Endometrial microvascular endothelial cells (primary cell): ENCODE measurements around the gene GFOD1. TPM values are rescaled to one million over a fixed set of nuclear protein-coding genes. Genes with fewer than 3 reads are reported as not detected.
"Not testable (repeated sequence)": the region's sequence is repeated elsewhere in the genome, so short reads cannot be mapped to it uniquely, and the experiment has no call there.

Experiments
- in situ Hi-C: cut with HindIII; loops from 2 replicates; pipeline ENCODE4 v1.10.0; 2017; ENCODE audit warnings: low sequenced_read_pairs, low pct_unique_long_range_greater_than_20kb; ENCODE audit errors: inconsistent ontology term
- total RNA-seq: library from RNA; depleted of rRNA; stranded (reverse); fragments of >200 nt; gene quantifications from one replicate; pipeline ENCODE4 v1.2.3, GENCODE V29; 2015; ENCODE audit errors: inconsistent ontology term

GFOD1 gene
- total RNA-seq, 1 donor from 2014 or later: 27.7 TPM

DNA sequence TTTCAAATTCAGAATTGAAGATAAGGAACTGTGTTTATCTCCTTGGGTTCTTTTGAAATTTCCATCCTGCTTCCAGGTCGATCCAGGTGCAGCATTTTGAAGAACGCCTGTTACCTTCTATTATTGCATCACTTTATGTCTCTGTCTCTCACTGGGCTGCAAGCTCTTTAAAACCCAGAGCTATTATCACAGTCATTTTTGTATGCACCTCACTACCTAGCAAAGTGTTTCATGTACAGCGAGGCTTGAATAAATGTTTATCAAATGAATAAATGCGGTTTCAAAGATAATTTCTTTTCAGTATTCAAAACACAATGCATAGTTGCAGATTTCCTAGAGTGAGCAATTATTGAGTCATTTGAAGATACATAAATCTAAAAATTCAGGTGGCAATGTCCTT, 34.2 kb downstream of the GFOD1 start:
- in situ Hi-C loops: no loop called here

DNA sequence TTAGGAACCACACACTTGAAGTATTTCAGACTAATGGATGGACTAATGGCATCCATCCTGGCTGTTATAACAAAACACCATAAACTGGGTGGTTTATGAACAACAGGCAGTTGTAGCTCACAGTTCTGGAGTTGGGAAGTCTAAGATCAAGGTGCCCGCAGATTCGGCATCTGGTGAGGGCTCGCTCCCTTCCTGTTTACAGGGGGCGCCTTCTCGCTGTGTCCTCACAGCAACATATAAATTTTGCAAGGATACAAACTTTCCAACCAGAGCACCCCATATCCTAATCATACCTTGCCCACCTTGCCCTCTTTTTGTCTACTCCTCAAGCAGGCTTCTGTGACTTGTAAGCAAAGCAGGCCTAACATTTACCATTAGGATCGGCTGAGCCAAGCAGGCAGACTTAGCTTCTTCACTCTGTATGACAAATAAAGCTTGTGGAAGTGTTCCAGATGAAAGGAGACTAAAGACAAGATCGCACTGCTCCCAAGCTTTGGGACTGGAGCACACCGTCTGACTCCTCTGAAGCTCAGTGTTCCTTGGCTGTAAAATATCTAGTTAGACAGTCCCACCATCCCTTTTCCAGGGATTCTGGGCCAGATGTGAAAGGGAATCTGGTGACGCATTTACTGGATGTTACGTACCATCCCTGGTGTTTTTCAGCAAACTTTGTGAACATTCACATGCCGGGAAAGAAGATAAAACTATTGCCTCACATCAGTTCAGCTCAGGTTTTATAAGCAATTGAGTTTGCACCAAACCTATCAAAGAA, 34.9 kb downstream of the GFOD1 start:
- in situ Hi-C loops: no loop called here

DNA sequence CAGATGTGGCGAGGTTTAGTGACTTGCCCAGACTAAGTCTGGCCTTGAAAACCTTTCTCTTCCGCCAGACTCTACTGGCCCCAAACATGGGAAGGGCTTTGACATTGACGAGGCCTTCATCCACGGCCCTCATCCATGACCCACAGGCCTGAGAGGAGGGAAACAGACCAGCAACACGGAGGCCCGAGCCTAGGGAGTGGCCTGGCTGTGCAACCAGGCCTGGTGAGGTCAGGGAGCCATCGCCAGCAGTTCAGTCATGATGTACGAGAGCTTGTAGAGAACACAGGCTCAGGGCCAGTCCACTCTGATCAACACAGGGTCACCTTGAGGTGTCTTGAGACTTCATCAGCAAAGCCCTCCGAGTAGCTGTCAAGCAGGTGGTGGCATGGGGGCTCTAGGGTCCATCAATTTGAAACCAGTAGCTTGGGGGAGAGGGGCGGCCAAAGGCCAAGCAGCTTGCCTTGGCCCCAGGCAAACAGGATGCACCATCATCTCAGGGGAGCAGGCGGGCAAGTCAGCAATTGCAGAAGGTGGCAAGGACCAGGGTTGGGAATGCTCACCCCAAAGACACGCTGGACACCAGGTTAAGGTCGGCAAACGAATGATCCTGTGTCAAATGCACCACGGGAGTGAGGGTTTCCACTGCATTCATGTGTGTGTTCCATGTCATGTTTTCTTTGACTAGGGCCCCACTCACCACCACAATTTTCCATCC, 36.1 kb downstream of the GFOD1 start:
- in situ Hi-C loops: no loop called here

DNA sequence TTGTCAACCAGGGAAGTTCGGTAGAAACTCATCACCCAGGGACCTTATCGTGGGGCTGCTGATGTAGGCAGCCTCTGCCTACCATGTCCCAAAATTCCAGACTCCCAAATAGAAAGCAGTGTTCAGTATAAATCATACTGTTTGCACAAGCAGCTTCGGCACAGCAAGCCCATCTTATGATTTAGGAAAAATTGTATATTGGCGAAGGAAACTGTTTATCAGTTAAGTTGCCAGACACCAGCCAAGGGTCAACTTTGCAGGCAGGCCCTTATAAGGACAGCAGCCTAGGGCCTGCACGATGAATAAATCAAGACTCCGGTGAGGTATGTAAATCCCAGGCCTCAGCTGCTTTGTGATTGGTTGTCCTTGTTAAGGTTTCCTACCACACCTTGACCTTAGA, 36.8 kb downstream of the GFOD1 start:
- in situ Hi-C loops: no loop called here

DNA sequence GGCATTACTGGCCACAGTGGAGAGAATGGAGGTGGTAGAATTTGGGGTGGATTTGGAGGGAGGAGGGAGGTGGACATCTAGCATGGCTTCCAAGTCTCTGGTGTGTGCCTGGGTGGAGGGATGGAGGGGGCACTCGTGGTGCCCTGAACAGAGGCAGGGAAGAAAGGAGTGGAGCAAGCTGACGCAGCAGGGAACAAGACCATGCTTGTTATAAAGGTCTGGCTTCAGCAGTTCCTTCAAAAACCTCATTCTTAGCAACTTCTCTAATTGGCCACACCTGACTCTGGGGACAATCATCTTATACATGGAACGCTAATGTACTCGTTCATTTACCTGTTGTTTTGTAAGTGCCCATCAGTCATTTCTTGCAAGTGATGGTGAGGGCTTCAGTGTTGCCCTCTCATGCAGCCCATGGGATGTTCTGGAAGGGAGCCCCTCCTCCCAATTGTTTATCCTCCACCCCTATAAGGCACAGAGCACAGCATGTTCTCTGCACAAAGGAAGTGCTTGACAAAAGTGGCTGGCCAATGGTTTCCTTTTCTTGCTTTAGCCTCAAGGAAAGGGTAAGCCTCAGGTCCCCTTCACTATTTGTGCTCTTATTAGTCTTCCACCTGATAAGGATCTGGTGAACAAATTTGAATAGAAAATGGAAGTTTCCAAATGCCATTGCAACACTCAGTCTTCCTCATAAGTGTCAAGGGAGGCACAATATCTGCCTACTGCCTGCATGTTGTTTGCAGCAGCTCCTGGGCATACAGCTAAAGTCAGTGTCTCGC, 39.3 kb downstream of the GFOD1 start:
- in situ Hi-C loops: no loop called here

DNA sequence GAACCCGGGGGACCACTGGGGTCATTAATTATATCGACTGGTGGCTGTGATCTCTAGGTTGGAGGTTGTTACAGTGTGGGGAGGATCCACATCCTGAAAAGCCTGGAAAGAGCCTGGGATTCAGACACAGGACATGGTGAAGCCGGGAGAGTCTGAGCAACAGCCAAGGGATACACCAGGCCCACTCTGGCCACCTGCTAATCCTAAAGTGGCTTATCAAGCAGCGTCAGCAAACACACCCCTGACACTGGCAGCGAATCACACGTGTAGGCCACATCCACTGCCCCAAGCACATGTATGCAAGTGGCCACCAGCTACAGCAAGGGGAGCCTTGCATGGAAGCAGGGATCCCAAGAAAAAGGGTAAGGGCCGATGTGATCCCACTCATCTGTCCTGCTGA, 41.0 kb downstream of the GFOD1 start:
- in situ Hi-C loops: no loop called here

DNA sequence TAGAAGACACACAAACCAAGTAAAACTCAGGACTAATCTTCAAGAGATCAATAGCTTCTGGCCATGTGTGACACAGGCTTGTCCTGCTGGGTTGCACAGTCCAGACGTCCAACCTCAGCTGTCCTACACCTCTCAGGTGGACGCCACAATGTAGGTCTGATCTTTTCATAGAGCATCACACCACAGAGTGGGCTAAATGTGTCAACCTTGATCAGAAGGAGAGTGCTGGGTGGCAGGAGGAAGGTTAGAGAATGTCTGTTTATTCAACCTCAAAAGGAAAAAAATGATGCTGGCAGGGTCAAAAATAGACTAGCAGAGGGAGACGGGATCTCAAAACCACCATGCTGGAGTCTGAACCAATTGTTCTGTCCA, 41.7 kb downstream of the GFOD1 start:
- in situ Hi-C loops: no loop called here

DNA sequence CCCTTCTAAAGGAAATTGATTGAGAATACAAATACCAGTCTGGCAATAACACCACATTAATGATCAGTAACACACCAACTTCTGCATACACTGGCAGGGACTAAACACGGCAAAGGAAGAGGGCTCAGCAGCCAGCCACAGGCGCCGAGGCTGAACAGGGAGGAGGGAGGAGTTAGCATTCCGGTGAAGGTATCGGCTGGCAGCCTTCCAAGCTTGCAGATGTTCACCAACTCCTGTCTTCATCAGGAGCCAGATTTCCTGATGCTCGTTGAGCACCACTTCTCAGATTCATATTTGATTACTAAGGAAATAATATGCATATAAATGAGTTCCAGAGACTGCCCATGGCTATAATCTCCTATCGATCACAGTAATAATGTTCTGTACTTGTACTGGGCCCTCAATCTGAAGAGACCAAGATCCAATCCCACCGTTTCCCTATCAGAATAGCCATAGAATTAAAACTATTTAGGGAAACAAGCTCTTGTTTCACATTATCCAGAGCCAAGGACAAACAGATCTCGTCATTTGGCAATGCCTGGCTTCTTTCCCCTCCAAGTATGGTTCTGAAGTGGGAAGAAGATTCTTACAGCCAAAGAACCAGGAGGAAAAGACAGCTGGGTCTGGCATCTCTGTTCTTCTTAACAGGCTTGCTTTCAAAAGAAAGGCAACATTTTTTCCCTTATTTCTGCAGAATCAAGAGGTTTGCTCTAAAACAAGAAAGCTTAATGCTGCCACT, 42.2 kb downstream of the GFOD1 start:
- in situ Hi-C loops: no loop called here

DNA sequence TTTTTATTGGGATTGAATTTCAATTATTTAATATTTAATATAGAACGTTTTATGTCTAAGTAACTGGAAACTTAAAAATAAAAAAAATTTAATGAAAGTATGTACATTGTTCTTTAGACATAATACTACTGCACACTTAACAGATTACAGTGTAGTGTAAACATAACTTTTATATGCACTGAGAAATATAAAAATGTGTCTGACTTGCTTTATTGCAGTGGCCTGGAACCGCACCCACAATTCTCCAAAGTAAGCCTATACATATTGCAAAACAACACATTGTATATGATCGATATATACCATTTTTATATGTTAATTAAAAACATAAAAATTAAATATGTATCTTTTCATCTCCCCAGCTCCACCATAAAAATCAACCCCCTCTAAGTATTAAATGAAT, 42.8 kb downstream of the GFOD1 start:
- in situ Hi-C loops: no loop called here

DNA sequence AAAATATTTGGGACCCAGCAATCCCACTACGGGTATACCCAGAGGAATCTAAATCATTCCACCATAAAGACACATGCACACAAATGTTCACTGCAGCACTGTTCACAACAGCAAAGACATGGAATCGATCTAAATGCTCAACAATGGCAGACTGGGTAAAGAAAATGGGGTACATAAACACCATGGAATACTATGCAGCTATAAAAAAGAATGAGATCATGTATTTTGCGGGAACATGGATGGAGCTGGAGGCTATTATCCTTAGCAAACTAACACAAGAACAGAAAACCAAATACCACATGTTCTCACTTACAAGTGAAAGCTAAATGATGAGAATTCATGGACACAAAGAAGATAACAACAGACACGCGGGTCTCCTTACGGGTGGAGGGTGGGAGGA, 43.4 kb downstream of the GFOD1 start:
- in situ Hi-C loops: not testable (repeated sequence)

DNA sequence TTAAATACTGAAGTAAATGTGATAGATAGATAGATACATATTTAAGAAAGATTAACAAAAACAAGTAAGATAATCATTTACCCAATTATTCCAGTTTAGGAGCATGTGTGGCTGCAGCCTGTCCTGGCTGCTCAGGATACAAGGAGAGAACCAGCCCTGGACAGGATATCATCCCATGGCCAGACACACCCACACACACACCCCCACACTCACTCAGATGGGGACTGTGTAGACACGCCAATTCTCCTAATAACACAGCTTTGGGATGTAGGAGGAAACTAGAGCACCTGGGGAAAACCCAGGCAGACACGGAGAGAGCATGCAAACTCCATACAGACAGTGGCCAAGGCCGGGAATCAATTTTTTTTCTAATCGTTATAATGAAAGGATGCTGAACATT, 45.6 kb downstream of the GFOD1 start:
- in situ Hi-C loops: no loop called here

DNA sequence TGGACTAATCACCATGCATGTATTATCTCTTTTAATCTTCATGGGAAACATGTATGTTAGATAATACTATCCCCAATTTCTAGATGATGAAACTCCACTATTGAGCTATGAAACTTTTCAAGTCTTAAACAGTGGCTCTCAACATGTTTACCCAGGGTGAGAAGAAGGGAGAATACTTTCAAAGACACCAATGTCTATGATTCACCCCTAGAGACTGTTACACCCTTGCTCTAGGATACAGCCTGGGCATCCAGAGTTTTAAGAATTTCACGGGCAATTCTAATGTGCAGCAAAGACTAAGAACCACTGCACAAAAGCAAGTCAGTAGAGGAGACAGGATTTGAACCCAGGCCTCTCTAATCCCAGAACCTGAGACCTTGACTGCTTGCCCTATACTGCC, 47.8 kb downstream of the GFOD1 start:
- in situ Hi-C loops: no loop called here

DNA sequence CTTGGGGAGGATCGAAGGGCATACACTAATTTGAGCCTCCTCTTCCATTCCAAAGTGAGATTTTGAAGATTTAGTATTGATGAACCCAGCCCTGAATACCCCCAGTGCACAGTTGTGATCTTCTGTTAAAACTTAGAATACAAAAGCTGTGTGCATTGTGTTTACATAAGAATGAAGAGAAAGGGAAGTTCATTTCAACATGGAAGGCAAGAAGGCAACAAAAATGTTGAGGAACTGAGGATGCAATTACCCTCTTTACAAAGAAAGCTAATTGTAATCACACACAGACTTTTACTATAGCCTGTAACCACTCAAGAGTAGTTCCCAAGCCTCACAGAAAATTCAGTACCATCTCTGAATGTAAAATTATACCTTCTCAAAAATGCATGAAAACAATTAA, 49.3 kb downstream of the GFOD1 start:
- in situ Hi-C loops: no loop called here

DNA sequence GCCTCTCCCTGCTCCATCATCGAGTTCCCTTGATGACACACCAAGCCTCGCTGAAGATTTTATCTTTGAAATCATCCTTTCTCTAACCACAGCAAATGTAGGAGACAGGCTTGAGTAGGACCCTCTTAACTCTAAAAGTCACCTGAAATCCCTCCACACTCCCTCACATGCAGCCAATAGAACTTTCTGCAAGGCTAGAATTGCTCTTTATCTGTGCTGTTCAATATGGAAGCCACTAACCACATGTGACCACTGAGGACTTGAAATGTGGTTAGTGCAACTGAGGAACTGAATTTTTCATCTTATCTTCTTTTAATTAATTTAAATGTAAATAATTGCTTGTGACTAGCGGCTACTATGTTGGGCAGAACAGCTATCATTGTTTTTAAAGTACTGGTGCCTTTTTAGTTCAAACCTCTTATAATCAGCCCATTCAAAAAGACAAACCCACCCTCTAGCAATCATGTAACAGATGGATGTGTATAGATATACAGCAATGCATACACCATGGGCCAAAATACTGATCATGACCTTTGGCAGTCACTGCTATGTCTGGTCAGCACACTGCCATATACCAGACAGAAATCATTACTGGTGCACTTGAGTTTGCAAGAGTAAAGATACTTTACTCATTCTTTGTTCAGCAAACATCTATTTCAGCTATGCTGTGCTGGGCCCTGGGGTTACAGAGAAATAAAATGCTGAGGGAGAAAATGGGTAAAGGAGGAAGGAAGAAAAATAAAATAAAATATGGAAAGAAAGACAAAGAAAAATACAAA, 50.0 kb downstream of the GFOD1 start:
- in situ Hi-C loops: no loop called here

DNA sequence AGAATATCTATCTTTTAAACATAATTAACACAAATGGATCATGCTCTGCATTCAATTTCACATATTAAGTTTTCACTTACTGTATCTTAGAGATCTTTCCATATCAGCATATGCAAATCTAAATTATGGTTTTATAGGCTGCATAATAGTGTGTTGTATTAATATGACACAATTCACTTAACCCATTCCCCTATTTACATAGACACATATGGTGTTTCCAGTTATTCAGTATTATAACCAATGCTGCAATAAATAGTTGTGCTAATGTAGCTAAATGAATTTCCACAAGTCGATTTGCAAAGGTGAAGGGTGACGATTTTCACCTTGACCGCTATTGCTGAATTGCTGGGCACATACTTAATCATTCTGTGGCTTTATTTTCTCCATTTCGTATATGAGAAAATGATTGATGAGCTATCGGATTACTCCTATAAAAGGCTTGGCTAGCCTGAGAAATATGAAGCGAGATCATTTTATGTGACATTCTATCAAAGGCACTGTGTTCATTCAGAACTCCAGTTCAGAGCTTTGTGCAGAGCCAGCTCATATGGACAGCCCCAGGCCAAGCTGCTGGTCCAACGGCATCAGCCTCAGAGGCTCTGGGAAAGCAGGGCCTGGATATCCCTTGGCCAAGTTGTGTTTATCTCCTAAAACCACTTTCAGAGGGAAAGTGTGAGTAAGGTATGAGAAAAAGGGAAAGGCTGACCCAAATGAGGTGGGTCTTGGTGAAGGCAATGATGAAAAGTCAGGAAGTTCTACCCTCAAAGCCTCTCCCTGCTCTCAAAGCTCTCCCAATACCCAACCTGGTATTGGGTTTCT, 50.8 kb downstream of the GFOD1 start:
- in situ Hi-C loops: no loop called here

DNA sequence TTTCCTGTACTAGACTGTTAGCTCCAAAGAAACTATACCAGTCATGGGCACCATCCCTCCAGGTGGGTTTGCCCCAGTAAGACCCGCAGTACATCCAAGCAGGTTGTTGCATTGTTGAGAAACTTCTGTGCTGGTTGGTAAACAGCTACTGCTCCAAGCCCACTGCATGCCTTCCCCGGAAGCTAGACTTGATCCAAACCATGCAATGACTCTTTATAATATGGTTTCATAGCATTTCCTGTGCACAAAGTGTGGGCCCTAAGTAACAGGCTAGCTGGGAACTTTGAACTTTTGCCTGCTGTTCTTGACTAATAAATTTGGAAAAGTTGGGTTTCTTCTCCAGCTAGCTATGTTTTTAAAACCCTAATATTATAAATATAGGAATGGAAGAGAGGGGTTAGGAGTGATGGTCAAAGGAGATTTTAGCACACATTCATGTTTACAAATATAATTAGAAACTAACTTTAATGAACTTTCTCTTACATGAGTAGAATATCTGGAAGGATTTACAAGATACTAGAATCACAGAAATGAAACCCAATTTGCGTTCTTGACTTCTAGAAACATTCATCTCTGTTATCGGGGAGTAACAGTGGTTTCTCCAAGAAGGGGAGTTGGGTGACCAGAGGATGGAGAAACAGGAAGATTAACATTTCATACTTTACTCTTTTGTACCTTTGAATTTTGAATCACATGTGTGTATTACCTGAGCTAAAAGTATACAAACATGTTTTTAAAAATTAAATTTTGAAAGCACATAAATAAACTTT, 51.7 kb downstream of the GFOD1 start:
- in situ Hi-C loops: no loop called here

DNA sequence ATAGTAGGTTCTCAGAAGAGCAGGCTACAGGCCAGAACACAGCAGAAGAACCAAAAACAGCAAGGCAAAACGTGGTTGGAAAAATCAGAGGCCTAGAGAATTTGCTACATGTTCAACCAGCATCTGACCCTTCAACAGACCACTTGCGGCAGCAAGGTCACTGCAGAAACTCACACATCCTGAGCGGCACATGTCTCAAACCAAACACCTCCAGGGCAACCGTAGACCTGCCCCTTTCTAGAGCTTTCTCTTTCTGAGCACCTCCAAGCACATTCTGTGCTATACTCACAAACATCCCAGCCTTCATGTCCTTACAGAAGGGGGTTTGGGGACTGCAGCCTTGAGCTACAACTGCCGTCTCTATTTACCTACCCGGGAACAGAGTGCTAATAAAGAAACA, 52.6 kb downstream of the GFOD1 start:
- in situ Hi-C loops: no loop called here
